Measurements from ENCODE around the gene MLN.

MLN gene

GRCh38 chr6:33750244-33750991 is 53.4 kb downstream of the MLN start:
- no peak for DNase-seq

DNA sequence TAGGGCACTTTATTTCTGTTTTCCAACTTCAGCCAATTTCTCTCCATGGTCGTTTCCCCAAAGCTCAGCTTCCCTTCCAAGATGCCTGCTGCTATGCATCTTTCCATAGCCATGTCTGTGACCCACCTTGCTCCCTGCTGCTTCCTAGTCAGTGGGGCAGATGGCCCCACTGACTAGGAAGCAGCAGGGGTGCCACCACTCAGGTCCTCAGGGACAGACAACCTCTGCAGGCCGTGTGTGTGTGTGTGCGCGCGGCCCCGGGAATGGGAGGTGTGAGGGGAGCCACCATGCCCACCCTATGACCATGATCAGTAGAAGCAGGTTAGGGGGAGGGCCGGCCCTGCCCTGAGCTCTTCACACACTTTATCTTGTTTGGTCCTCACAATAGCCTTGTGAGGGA is 54.4 kb downstream of the MLN start:
- no peak for DNase-seq

GRCh38 chr6:33748841-33749240 is 55.0 kb downstream of the MLN start:
- DNase-seq = no peak

DNA sequence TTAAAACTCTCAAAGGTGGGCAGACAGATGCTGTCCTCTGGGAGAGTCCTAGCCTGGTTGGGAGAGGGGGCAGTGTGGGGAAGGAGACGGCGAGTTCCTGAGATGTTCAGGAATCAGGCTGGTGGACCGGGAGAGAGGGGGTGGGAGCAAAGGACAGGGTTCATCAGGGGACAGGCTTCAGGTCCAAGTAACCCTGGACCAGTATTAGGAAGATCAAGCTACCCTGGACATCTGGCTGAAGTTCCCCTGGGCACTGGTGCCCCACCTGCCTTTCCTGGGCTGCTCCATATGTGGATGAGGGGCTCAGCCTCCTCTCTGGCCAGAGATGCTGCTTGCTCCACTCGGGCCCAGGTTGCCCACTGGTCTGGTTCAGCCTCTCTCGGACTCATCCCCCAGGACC is 56.0 kb downstream of the MLN start:
- no peak for DNase-seq

GRCh38 chr6:33746651-33747100 is 57.1 kb downstream of the MLN start, which contains the start of gene IP6K3:
IP6K3 (minus strand) TSS chr6:33746905; CDS start chr6:33735476, 11,429 bp downstream.
- DNase-seq = no peak

GRCh38 chr6:33746036-33746600 is 57.7 kb downstream of the MLN start:
- DNase-seq = no peak

- no peak for DNase-seq
These were observed 58.3 kb downstream of the MLN start for GRCh38 chr6:33745548-33745947.

DNA sequence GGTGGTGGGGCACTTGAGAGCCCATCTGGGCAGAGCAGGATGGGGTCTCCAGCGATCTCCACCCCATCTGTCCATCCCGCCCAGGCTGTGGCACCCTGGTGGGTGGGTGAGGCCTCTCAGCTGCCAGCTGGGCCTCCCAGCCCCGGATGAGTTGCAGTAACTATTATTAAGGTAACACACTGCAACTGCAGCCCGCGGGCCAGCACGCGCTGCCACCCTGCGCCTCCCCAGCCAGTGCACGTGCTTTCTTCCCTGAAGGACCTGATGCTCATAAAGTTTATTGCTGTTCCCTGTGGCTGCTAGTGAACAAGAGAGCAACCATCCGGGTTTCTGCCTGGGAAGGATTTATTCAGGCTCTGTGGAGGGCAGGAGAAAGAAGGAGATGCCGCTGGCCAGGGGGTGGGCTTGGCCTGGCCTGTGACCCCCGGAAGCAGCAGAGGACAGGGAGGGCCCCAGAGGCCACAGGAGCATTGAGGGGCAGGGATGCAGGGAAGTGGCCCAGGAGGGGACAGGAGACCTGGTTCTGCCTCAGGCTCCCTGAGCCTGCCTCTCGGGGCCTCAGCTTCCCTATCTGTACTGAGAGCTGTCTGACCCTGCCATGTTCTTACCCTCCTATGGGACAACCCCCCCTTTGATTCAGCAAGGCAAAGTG is 58.8 kb downstream of the MLN start:
- DNase-seq = no peak

Measured in NCI-H2081 treated with DMSO at 0.1 percent for 48 hours (cell line).